H9 (cell line): ENCODE data around the gene CDKAL1. TPM values are rescaled to one million over a fixed set of nuclear protein-coding genes. Genes with fewer than 3 reads are reported as not detected.
A peak's percentile ranks its signal among the peaks of the same experiment; 100 is the strongest.

ENCODE experiments used
- DNase-seq: peaks from one replicate; pipeline ENCODE4 v3.0.0-alpha.2; 2017
- H2AFZ ChIP-seq: one replicate; pipeline ENCODE4 v1.6.1; 2013; ENCODE audit warnings: mild to moderate bottlenecking, low read length, control low read depth, moderate library complexity
- H2AK5ac ChIP-seq: 2 replicates; pipeline ENCODE4 v1.6.1; 2013; ENCODE audit warnings: low read length, control low read depth, mixed read lengths; ENCODE audit not compliant: insufficient read length
- H2BK120ac ChIP-seq: one replicate; pipeline ENCODE4 v1.6.1; 2013; ENCODE audit warnings: low read depth, mild to moderate bottlenecking, low read length, control low read depth, inconsistent platforms; ENCODE audit not compliant: poor library complexity, severe bottlenecking
- H2BK12ac ChIP-seq: 2 replicates; pipeline ENCODE4 v1.6.1; 2013; ENCODE audit warnings: low read length, control low read depth, mixed read lengths, low read depth; ENCODE audit not compliant: insufficient read length
- H2BK15ac ChIP-seq: 2 replicates; pipeline ENCODE4 v1.6.1; 2013; ENCODE audit warnings: low read depth, low read length, control low read depth
- H2BK20ac ChIP-seq: one replicate; pipeline ENCODE4 v1.6.1; 2013; ENCODE audit warnings: low read depth, mild to moderate bottlenecking, low read length, control low read depth, inconsistent platforms; ENCODE audit not compliant: poor library complexity, severe bottlenecking
- H2BK5ac ChIP-seq: 2 replicates; pipeline ENCODE4 v1.6.1; 2013; ENCODE audit warnings: low read length, control low read depth, mixed read lengths; ENCODE audit not compliant: insufficient read length
- H3K14ac ChIP-seq: 2 replicates; pipeline ENCODE4 v1.6.1; 2013; ENCODE audit warnings: low read length, control low read depth; ENCODE audit not compliant: insufficient read depth
- H3K18ac ChIP-seq: 2 replicates; pipeline ENCODE4 v1.6.1; 2013; ENCODE audit warnings: low read depth, mild to moderate bottlenecking, mixed read lengths, low read length, control low read depth; ENCODE audit not compliant: insufficient read length
- H3K23ac ChIP-seq: 2 replicates; pipeline ENCODE4 v1.6.1; 2013; ENCODE audit warnings: low read length, control low read depth, mixed read lengths, low read depth; ENCODE audit not compliant: insufficient read length
- H3K23me2 ChIP-seq: 2 replicates; pipeline ENCODE4 v1.6.1; 2013; ENCODE audit warnings: low read depth, mild to moderate bottlenecking, mixed read lengths, low read length, control low read depth; ENCODE audit not compliant: insufficient read length, poor library complexity, severe bottlenecking
- H3K27ac ChIP-seq: 2 replicates; pipeline ENCODE4 v1.5.1; 2013; ENCODE audit warnings: low read length, control low read depth, mixed read lengths, low read depth; ENCODE audit not compliant: insufficient read length
- H3K27me3 ChIP-seq: 2 replicates; pipeline ENCODE4 v1.6.1; 2013; ENCODE audit warnings: low read length, control low read depth, inconsistent platforms; ENCODE audit not compliant: insufficient read depth
- H3K4ac ChIP-seq: 2 replicates; pipeline ENCODE4 v1.6.1; 2013; ENCODE audit warnings: low read depth, mild to moderate bottlenecking, control low read depth, inconsistent platforms, low read length, moderate library complexity
- H3K4me1 ChIP-seq: 2 replicates; pipeline ENCODE4 v1.6.1; 2013; ENCODE audit warnings: low read length, control low read depth, inconsistent platforms; ENCODE audit not compliant: insufficient read depth
- H3K4me2 ChIP-seq: 2 replicates; pipeline ENCODE4 v1.6.1; 2013; ENCODE audit warnings: low read length, control low read depth, mixed read lengths; ENCODE audit not compliant: insufficient read length, insufficient read depth
- H3K56ac ChIP-seq: 2 replicates; pipeline ENCODE4 v1.6.1; 2013; ENCODE audit warnings: low read depth, mild to moderate bottlenecking, mixed read lengths, low read length, control low read depth; ENCODE audit not compliant: insufficient read length
- H3K79me1 ChIP-seq: 2 replicates; pipeline ENCODE4 v1.6.1; 2013; ENCODE audit warnings: low read depth, mild to moderate bottlenecking, moderate library complexity, low read length, control low read depth, inconsistent platforms; ENCODE audit not compliant: insufficient read depth, poor library complexity, severe bottlenecking
- H3K79me2 ChIP-seq: 2 replicates; pipeline ENCODE4 v1.6.1; 2013; ENCODE audit warnings: low read length, control low read depth, inconsistent platforms; ENCODE audit not compliant: insufficient read depth
- H3K9ac ChIP-seq: 2 replicates; pipeline ENCODE4 v1.6.1; 2013; ENCODE audit warnings: low read length, control low read depth, mixed read lengths; ENCODE audit not compliant: insufficient read length; ENCODE audit errors: extremely low read depth
- H3K9me3 ChIP-seq: one replicate; pipeline ENCODE4 v1.6.1; 2013; ENCODE audit warnings: low read depth, low read length, inconsistent platforms; ENCODE audit not compliant: control insufficient read depth
- H3T11ph ChIP-seq: one replicate; pipeline ENCODE4 v1.6.1; 2013; ENCODE audit warnings: mild to moderate bottlenecking, low read length, control low read depth, inconsistent platforms
- H4K20me1 ChIP-seq: one replicate; pipeline ENCODE4 v1.6.1; 2013; ENCODE audit not compliant: control insufficient read depth, insufficient read length, insufficient read depth
- H4K5ac ChIP-seq: 2 replicates; pipeline ENCODE4 v1.6.1; 2013; ENCODE audit warnings: low read depth, mild to moderate bottlenecking, mixed read lengths, low read length, control low read depth; ENCODE audit not compliant: insufficient read length
- H4K8ac ChIP-seq: replicated peaks from 2 replicates; pipeline ENCODE4 v1.6.1; 2013; ENCODE audit warnings: low read length, control low read depth, mixed read lengths, low read depth; ENCODE audit not compliant: insufficient read length
- H4K91ac ChIP-seq: 2 replicates; pipeline ENCODE4 v1.6.1; 2013; ENCODE audit warnings: low read depth, mild to moderate bottlenecking, moderate library complexity, mixed read lengths, low read length, control low read depth; ENCODE audit not compliant: insufficient read length
- H3K27ac Mint-ChIP-seq, 3 experiments: 2 replicates in 2 of 3; 3 replicates in 1 of 3; pipeline ENCODE4 v1.8.0; 2020 to 2021; ENCODE audit warnings: mixed read lengths in 3 of 3, mild to moderate bottlenecking in 1 of 3, moderate library complexity in 1 of 3
- H3K27me3 Mint-ChIP-seq: 2 replicates; pipeline ENCODE4 v1.8.0; 2021; ENCODE audit warnings: low read depth, mild to moderate bottlenecking, moderate library complexity, mixed read lengths
- H3K36me3 Mint-ChIP-seq, 3 experiments: 2 replicates in 2 of 3; 3 replicates in 1 of 3; pipeline ENCODE4 v1.8.0; 2020 to 2021; ENCODE audit warnings: low read depth in 3 of 3, mixed read lengths in 3 of 3; ENCODE audit not compliant: insufficient read depth in 1 of 3
- H3K4me1 Mint-ChIP-seq, 2 experiments: 2 replicates each; pipeline ENCODE4 v1.8.0; 2020; ENCODE audit warnings: mixed read lengths in 2 of 2
- H3K4me3 Mint-ChIP-seq, 2 experiments: 2 replicates in 1 of 2; 3 replicates in 1 of 2; pipeline ENCODE4 v1.8.0; 2020 to 2021; ENCODE audit warnings: mild to moderate bottlenecking in 2 of 2, mixed read lengths in 2 of 2, moderate library complexity in 1 of 2
- H3K9me3 Mint-ChIP-seq, 2 experiments: 2 replicates in 1 of 2; 3 replicates in 1 of 2; pipeline ENCODE4 v1.8.0; 2020; ENCODE audit warnings: mild to moderate bottlenecking in 2 of 2, mixed read lengths in 2 of 2, moderate library complexity in 1 of 2
- CTCF ChIP-seq: fragments of 200-600 bp; sonication (generic); conservative IDR thresholded peaks from 3 replicates; pipeline ENCODE4 v1.8.0; 2021; ENCODE audit warnings: antibody characterized with exemption, mild to moderate bottlenecking
- WGBS: extraction: QIAGEN DNeasy Blood & Tissue Kit; methylation state at CpG from one replicate; pipeline ENCODE4 v1.1.7; 2013; ENCODE audit warnings: missing lambda C conversion rate, low lambda C conversion rate, mixed read lengths; ENCODE audit not compliant: insufficient read length; ENCODE audit errors: extremely low coverage; 5-methylcytosine and 5-hydroxymethylcytosine counted together
- total RNA-seq: library from RNA; stranded (reverse); gene quantifications from 2 replicates; pipeline ENCODE4 v1.2.1, GENCODE V29; 2021

The CDKAL1 gene
- total RNA-seq, 1 experiment from 2014 or later: 23.0 TPM

- H2AK5ac ChIP-seq: no peak overlapping the region
- Mint-ChIP-seq H3K9me3 (peaks cover 12 to 16% of the 10 kb centered on the region in 2 experiments; a peak in 4 of 5 replicates), H3K4me1 (peaks cover 62 to 63% of the 10 kb centered on the region in 2 experiments), H3K4me3 (no peak overlapping the region), H3K27ac (peak overlapping the region in 2 of 3 experiments; percentile 12 to 82; a peak in 3 of 7 replicates), H3K36me3 (peaks cover 13 to 23% (median 22%) of the 10 kb centered on the region in 3 experiments; a peak in 6 of 7 replicates), H3K27me3 (no peaks in the 10 kb centered on the region)
- H3K18ac ChIP-seq: no peak overlapping the region
- H3K27me3 ChIP-seq: no peaks in the 10 kb centered on the region
- H4K20me1 ChIP-seq: no peaks in the 10 kb centered on the region
- no peaks in the 10 kb centered on the region for H3K79me2 ChIP-seq
- WGBS: no CpG with 5 or more reads among the region's 1 CpG
- no peak overlapping the region for H3K23ac ChIP-seq
- no peak for TF ChIP-seq CTCF
- no peaks in the 10 kb centered on the region for H3K9me3 ChIP-seq
- no peak for DNase-seq
- H2BK12ac ChIP-seq: no peak overlapping the region
- H3T11ph ChIP-seq: no peak overlapping the region
- H4K5ac ChIP-seq: no peak overlapping the region
- no peaks in the 10 kb centered on the region for H3K23me2 ChIP-seq
- no peak overlapping the region for H3K14ac ChIP-seq
- no peak overlapping the region for H3K9ac ChIP-seq
- H2BK120ac ChIP-seq: no peak overlapping the region
- H2BK5ac ChIP-seq: no peak overlapping the region
- H2BK15ac ChIP-seq: no peak overlapping the region
- H4K8ac ChIP-seq: no peak overlapping the region
- peaks cover 14% of the 10 kb centered on the region; the same call in 1 of the 2 replicates for H3K4me1 ChIP-seq
- no peak overlapping the region for H4K91ac ChIP-seq
- H3K27ac ChIP-seq: peak overlapping the region; percentile 95
- H3K4me2 ChIP-seq: no peak overlapping the region
- no peaks in the 10 kb centered on the region for H3K79me1 ChIP-seq
- no peak overlapping the region for H2AFZ ChIP-seq
- H3K4ac ChIP-seq: no peak overlapping the region
- H2BK20ac ChIP-seq: no peak overlapping the region
- no peak overlapping the region for H3K56ac ChIP-seq
These were observed 347.1 kb downstream of the CDKAL1 start for GRCh38 chr6:20881365-20881764.
